PC-3 (cell line): ENCODE data around the gene MOB2.

ENCODE experiments used
- EZH2 ChIP-seq: fragments of 300-600 bp; sonication (generic); IDR thresholded peaks from one replicate; pipeline ENCODE4 v1.6.1; 2017; ENCODE audit warnings: antibody characterized with exemption, mild to moderate bottlenecking, low read length; ENCODE audit not compliant: unreplicated experiment
- EZH2phosphoT487 ChIP-seq: fragments of 300-600 bp; sonication (generic); IDR thresholded peaks from 2 replicates; pipeline ENCODE4 v1.6.1; 2018; ENCODE audit warnings: mild to moderate bottlenecking, antibody characterized with exemption, low read length, borderline replicate concordance
- TF ChIP-seq, protein P1 (sequence below): fragments of 300-600 bp; sonication (generic); conservative IDR thresholded peaks from 2 replicates; pipeline ENCODE4 v1.5.1; 2017; ENCODE audit warnings: antibody characterized with exemption, low read depth, mild to moderate bottlenecking, low read length

DNA sequence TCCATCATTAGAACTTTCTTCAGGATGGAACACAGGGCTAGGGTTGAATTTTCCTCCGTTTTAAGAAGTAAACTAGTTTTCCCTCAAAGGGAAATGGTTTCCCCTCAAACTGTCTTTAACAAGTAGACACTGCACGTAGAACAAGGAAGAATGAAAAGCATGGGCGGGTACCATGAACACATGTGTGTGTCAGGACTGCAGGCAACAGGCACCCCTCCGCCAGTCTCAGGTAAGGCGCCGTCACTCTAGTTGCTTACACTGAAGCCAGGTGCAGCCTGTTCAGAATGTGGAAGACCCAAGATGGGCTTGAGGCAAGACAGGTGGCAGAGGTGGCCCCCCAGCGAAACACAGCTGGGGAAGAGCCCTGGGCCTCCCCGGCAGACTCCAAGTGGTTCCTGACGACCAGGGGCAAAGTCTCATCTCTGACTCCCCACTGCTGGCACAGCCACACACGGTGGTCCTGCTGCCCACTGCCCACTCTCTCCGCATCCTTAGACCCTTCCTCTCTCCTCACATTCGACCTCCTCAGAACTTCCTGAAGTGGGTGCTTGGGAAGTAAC is 25.4 kb upstream of the MOB2 start:
- TF ChIP-seq, protein P1, sequence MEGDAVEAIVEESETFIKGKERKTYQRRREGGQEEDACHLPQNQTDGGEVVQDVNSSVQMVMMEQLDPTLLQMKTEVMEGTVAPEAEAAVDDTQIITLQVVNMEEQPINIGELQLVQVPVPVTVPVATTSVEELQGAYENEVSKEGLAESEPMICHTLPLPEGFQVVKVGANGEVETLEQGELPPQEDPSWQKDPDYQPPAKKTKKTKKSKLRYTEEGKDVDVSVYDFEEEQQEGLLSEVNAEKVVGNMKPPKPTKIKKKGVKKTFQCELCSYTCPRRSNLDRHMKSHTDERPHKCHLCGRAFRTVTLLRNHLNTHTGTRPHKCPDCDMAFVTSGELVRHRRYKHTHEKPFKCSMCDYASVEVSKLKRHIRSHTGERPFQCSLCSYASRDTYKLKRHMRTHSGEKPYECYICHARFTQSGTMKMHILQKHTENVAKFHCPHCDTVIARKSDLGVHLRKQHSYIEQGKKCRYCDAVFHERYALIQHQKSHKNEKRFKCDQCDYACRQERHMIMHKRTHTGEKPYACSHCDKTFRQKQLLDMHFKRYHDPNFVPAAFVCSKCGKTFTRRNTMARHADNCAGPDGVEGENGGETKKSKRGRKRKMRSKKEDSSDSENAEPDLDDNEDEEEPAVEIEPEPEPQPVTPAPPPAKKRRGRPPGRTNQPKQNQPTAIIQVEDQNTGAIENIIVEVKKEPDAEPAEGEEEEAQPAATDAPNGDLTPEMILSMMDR = no peak
- TF ChIP-seq EZH2 (no peak), EZH2phosphoT487 (no peak)
